PC-3 (cell line): Measurements from ENCODE around the gene CD151. TPM values are rescaled to one million over a fixed set of nuclear protein-coding genes. Genes with fewer than 3 reads are reported as not detected.

Experiments used
- ATAC-seq: fragments of 200-7000 bp; cut with Tn5 transposase; 2 replicates; pipeline ENCODE4 v1.9.1; 2020; ENCODE audit warnings: mild to moderate bottlenecking, moderate library complexity
- BruUV-seq: library from RNA; stranded (reverse); fragments of 400-500 nt; replicated peaks from 2 replicates; lab custom pipeline; 2021; lab: Mats Ljungman, UMichigan
- CTCF ChIA-PET: fragments of 300-600 bp; sonication (Branson Sonifier 250); formaldehyde crosslinking; loops from one replicate; lab custom pipeline; 2022; ENCODE audit warnings: antibody characterized with exemption; lab: Charles Lee
- POLR2A ChIA-PET: fragments of 300-600 bp; sonication (Branson Sonifier 250); formaldehyde crosslinking; loops from one replicate; lab custom pipeline; 2022; ENCODE audit warnings: antibody characterized with exemption; ENCODE audit not compliant: unreplicated experiment; lab: Charles Lee
- DNase-seq: peaks from one replicate; pipeline ENCODE4 v3.0.0-alpha.2; 2015
- H2AFZ ChIP-seq: fragments of 300-600 bp; sonication (generic); 2 replicates; pipeline ENCODE4 v1.6.0; 2016; ENCODE audit warnings: antibody characterized with exemption, low read length
- H3F3A ChIP-seq: fragments of 300-600 bp; sonication (generic); one replicate; pipeline ENCODE4 v1.6.0; 2017; ENCODE audit warnings: antibody characterized with exemption, low read length, control low read depth, mild to moderate bottlenecking; ENCODE audit not compliant: unreplicated experiment
- H3K27ac ChIP-seq: fragments of 300-600 bp; sonication (generic); 2 replicates; pipeline ENCODE4 v1.5.1; 2016; ENCODE audit warnings: mild to moderate bottlenecking, low read length
- H3K27me3 ChIP-seq: fragments of 300-600 bp; sonication (generic); 2 replicates; pipeline ENCODE4 v1.6.1; 2016; ENCODE audit warnings: low read length, mixed read lengths
- H3K36me3 ChIP-seq: fragments of 300-600 bp; sonication (generic); 2 replicates; pipeline ENCODE4 v1.6.1; 2016; ENCODE audit warnings: low read depth, mixed run types, low read length, mixed read lengths
- H3K4me1 ChIP-seq: fragments of 300-600 bp; sonication (generic); 2 replicates; pipeline ENCODE4 v1.5.1; 2016; ENCODE audit warnings: low read length; ENCODE audit not compliant: insufficient read depth
- H3K4me2 ChIP-seq: fragments of 300-600 bp; sonication (generic); 2 replicates; pipeline ENCODE4 v1.6.0; 2016; ENCODE audit warnings: low read length
- H3K4me3 ChIP-seq: fragments of 300-600 bp; sonication (generic); 2 replicates; pipeline ENCODE4 v1.5.1; 2016; ENCODE audit warnings: mild to moderate bottlenecking, low read length, mixed read lengths
- H3K79me2 ChIP-seq: fragments of 300-600 bp; sonication (generic); 2 replicates; pipeline ENCODE4 v1.6.1; 2017; ENCODE audit warnings: low read length, mixed read lengths
- H3K9ac ChIP-seq: fragments of 300-600 bp; sonication (generic); 2 replicates; pipeline ENCODE4 v1.6.0; 2016; ENCODE audit warnings: mild to moderate bottlenecking, low read length
- H3K9me2 ChIP-seq: fragments of 300-600 bp; sonication (generic); replicated peaks from 2 replicates; pipeline ENCODE4 v1.6.1; 2016; ENCODE audit warnings: mixed run types, low read length, mixed read lengths
- H3K9me3 ChIP-seq: fragments of 300-600 bp; sonication (generic); 2 replicates; pipeline ENCODE4 v1.6.1; 2016; ENCODE audit warnings: low read length, mixed read lengths
- H4K20me1 ChIP-seq: fragments of 300-600 bp; sonication (generic); 2 replicates; pipeline ENCODE4 v1.6.1; 2016; ENCODE audit warnings: low read length, mixed read lengths
- EZH2 ChIP-seq: fragments of 300-600 bp; sonication (generic); IDR thresholded peaks from one replicate; pipeline ENCODE4 v1.6.1; 2017; ENCODE audit warnings: antibody characterized with exemption, mild to moderate bottlenecking, low read length; ENCODE audit not compliant: unreplicated experiment
- EZH2phosphoT487 ChIP-seq: fragments of 300-600 bp; sonication (generic); IDR thresholded peaks from 2 replicates; pipeline ENCODE4 v1.6.1; 2018; ENCODE audit warnings: mild to moderate bottlenecking, antibody characterized with exemption, low read length, borderline replicate concordance
- intact Hi-C: fragments of 100-400 bp; cut with micrococcal nuclease; formaldehyde crosslinking; loops from 2 replicates; pipeline ENCODE4 v1.9.0; 2023
- total RNA-seq: library from RNA; depleted of rRNA; stranded (reverse); fragments of >200 nt; gene quantifications from 2 replicates; pipeline ENCODE4 v1.2.3, GENCODE V29; 2014
- TF ChIP-seq, protein P1 (sequence below): fragments of 300-600 bp; sonication (generic); conservative IDR thresholded peaks from 2 replicates; pipeline ENCODE4 v1.5.1; 2017; ENCODE audit warnings: antibody characterized with exemption, low read depth, mild to moderate bottlenecking, low read length

The CD151 gene
- total RNA-seq, 1 experiment from 2014 or later, result 469 TPM

DNA sequence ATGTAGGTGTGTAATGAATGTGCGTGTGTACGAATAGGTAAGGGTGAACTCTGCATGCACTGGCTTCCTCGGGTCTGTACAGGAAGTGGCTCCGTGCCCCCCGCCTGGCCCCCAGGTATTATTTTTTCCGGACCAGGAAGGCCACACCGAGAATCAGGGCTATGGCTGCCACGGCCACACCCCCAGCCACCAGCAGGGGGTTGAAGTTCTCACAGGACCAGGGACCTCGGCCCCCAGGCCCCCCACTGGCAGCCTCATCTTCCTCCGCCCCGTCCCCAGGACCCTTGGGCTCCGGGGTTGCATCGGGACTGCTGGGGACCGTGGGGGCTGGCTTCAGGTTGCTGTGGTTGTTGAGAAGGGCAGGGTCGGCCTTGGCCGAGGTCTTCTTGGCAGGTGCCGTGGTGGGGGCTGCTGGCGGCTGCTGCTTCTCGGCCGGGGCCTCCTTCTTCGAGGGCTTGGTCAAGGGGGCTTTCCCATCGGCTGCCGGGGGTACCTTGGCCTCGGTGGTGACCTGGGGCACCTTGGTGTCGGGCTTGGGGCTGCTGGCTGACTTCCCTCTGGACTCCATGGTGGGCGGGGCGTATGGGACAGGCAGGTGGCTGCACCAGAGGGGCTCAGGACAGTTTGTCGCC, 44.6 kb upstream of the CD151 start:
- no peaks in the 10 kb centered on the region for H3K4me1 ChIP-seq
- no peaks in the 10 kb centered on the region for H3K9me3 ChIP-seq
- no peak overlapping the region for H3K4me2 ChIP-seq
- H3K4me3 ChIP-seq, result no peak overlapping the region
- no peaks in the 10 kb centered on the region for H3K79me2 ChIP-seq
- ATAC-seq (no peak), DNase-seq (no peak)
- H3K27me3 ChIP-seq, result no peaks in the 10 kb centered on the region
- BruUV-seq, result no TSS peak
- ChIA-PET POLR2A (interaction anchor here (0.5 kb wide), 1 partner anchor 45 kb away, joined by 9 read pairs; the partner anchor contains the start of gene CD151), CTCF (no interaction called here)
- H3K36me3 ChIP-seq, result no peaks in the 10 kb centered on the region; the same call in 1 of the 2 replicates
- H3K27ac ChIP-seq, result no peak overlapping the region
- no peaks in the 10 kb centered on the region for H4K20me1 ChIP-seq
- no peaks in the 10 kb centered on the region for H3K9me2 ChIP-seq
- TF ChIP-seq EZH2 (no peak), EZH2phosphoT487 (no peak)
- TF ChIP-seq, protein P1, sequence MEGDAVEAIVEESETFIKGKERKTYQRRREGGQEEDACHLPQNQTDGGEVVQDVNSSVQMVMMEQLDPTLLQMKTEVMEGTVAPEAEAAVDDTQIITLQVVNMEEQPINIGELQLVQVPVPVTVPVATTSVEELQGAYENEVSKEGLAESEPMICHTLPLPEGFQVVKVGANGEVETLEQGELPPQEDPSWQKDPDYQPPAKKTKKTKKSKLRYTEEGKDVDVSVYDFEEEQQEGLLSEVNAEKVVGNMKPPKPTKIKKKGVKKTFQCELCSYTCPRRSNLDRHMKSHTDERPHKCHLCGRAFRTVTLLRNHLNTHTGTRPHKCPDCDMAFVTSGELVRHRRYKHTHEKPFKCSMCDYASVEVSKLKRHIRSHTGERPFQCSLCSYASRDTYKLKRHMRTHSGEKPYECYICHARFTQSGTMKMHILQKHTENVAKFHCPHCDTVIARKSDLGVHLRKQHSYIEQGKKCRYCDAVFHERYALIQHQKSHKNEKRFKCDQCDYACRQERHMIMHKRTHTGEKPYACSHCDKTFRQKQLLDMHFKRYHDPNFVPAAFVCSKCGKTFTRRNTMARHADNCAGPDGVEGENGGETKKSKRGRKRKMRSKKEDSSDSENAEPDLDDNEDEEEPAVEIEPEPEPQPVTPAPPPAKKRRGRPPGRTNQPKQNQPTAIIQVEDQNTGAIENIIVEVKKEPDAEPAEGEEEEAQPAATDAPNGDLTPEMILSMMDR, result no peak
- intact Hi-C loops, result no loop called here
- H3K9ac ChIP-seq, result no peak overlapping the region
- no peaks in the 10 kb centered on the region for H3F3A ChIP-seq
- no peak overlapping the region for H2AFZ ChIP-seq

DNA sequence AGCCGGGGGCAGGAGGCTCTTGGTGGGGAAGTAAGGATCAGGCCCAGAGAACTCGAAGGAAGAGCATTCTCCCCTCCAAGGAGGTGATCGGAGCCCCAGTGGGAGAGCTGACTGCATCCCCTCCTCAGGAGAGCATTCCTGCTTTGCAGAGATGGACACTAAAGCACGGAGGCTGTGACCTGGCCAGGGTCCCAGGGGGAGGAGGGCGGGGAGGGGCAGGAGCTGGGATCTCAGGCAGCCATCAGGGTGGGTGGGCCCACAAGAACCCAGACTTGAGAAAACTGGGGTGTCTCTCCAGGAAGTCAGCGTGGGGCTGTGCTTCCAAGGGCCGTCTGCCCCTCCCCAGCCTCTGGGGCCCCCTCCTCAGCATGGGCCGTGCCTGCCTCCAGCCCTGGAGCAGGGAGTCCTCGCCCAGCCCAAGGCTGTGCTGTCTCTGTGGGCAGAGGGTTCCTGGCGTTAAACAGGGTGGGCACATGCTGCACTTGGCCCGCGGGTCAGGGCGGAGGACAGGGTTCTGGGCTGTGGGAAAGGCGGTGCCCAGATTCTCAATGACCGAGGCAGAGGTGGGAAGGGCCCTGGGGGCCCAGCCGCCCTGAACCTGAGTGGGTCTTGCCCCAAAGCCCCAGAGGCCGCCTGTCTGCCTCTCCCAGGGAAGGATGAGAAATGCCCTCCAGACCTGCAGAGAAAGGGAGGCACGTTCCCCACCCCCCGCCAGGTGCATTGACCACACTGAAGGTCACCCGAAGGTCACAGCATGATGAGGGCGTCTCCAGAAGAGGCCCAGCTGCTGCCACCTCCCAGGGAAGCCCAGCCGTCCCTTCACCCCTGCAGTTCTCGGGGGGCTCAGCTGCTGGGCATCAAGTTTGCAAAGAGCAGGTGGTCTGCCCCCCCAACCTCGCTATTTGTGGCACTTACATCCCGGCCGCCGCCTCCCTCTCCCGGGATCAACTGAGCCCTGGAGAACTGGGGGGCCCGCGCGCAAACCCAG, 43.5 kb upstream of the CD151 start:
- ATAC-seq, result no peak
- Histone ChIP-seq H4K20me1 (no peaks in the 10 kb centered on the region), H3K9me2 (no peaks in the 10 kb centered on the region), H3K4me1 (no peaks in the 10 kb centered on the region), H3F3A (no peaks in the 10 kb centered on the region), H3K79me2 (no peaks in the 10 kb centered on the region), H3K9me3 (no peaks in the 10 kb centered on the region), H3K36me3 (no peaks in the 10 kb centered on the region; the same call in 1 of the 2 replicates), H2AFZ (no peak overlapping the region), H3K4me3 (no peak overlapping the region), H3K27ac (no peak overlapping the region), H3K9ac (no peak overlapping the region), H3K4me2 (no peak overlapping the region), H3K27me3 (no peaks in the 10 kb centered on the region)
- no TSS peak for BruUV-seq
- no peak for DNase-seq
- CTCF ChIA-PET, result no interaction called here
- POLR2A ChIA-PET, result no interaction called here
- intact Hi-C loops, result no loop called here
- TF ChIP-seq EZH2phosphoT487, result no peak
- TF ChIP-seq, protein P1, result no peak
- TF ChIP-seq EZH2, result no peak
